Daoy (cell line): ENCODE measurements around the gene FANCM. TPM values are rescaled to one million over a fixed set of nuclear protein-coding genes. Genes with fewer than 3 reads are reported as not detected.
"Not testable (repeated sequence)": the region's sequence is repeated elsewhere in the genome, so short reads cannot be mapped to it uniquely, and the experiment has no call there.

Experiments used
- DNase-seq: peaks from one replicate; pipeline ENCODE4 v3.0.0-alpha.2; 2015; ENCODE audit warnings: low read depth
- total RNA-seq: library from RNA; depleted of rRNA; stranded (reverse); fragments of >200 nt; shearing (Covaris generic); gene quantifications from 2 replicates; pipeline ENCODE4 v1.2.3, GENCODE V29; 2014

FANCM gene
- total RNA-seq, 1 experiment from 2014 or later = 15.9 TPM

DNA sequence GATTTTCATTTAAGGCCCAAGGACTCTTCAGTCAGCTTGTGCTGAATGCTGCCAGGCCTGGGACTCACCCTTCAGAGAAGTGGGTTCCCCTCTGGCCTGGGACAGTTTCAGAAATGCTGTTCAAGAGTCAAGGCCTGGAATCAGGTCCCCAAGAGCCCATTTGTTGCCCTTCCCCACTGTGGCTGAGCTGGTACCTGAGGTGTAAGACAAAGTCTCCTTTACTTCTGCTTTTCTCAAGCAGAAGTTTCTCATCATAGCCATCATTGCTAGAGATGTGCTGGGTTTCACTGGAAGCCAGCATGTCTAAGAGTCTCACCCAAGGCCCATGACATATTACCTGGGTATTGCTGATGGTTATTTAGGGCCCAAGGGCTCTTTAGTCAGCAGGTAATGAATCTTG lies 8.9 kb downstream of the FANCM start:
- DNase-seq = no peak

GRCh38 chr14:45145214-45145613 lies 9.5 kb downstream of the FANCM start:
- DNase-seq = no peak

DNA sequence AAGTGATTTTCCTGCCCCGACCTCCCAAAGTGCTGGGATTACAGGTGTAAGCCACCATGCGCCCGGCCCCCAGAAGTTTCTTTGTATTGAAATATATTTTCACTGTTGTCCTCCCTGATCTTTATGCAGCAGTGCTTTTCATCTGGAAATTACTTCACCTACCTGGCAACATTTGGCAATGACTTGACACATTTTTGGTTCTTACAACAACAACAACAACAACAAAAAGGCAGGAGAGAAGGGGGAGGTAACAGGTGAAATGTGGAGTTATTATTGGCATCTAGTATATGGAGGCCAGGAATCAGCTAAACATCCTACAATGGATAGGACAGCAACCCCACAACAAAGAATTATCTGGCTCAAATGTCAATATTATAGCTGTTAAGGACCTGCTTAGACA lies 13.9 kb downstream of the FANCM start:
- DNase-seq = no peak

- no peak for DNase-seq
Observed at GRCh38 chr14:45150386-45150890, 14.7 kb downstream of the FANCM start.

GRCh38 chr14:45156067-45156466 lies 20.3 kb downstream of the FANCM start:
- no peak for DNase-seq

DNA sequence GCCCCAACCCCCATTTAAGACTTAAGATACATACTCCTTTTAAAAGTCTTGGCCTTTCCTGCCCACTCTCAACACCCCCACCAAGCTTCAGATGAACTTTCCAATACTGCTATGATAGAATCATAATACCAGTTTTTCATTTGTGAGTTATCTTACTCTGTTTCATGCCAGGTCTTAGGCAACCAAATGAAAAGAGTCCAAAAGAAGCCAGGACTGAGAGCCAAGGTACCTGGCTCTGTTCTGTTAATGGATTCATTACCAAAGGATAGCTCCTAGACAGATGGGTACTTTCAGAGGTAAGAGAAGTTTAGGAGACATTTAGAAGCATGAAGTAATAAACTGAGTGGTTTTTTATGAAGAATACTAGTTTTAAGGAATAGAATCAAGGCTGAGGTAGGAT lies 34.2 kb downstream of the FANCM start:
- no peak for DNase-seq

DNA sequence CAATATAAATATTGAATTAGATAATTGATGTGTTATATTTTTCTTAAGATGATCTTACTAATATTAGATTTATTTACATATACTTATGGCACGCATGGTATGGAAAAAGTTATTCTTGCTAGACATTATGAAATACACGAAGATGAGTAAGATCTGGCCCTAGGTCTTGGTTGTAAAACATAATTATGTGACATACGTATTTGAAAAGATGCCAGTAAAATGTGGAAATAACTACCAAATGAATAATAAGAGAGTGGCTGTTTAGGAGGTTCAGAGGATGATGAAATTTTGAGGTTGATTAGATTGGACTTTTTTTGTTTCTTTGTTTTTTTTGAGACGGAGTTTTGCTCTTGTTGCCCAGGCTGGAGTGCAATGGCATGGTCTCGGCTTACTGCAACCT lies 41.3 kb downstream of the FANCM start:
- DNase-seq = no peak

- no peak for DNase-seq
Observed at GRCh38 chr14:45181329-45181728, 45.6 kb downstream of the FANCM start.

GRCh38 chr14:45181806-45182205 lies 46.1 kb downstream of the FANCM start:
- DNase-seq = no peak

- DNase-seq = no peak
Observed at GRCh38 chr14:45185100-45185814, 49.5 kb downstream of the FANCM start.

DNA sequence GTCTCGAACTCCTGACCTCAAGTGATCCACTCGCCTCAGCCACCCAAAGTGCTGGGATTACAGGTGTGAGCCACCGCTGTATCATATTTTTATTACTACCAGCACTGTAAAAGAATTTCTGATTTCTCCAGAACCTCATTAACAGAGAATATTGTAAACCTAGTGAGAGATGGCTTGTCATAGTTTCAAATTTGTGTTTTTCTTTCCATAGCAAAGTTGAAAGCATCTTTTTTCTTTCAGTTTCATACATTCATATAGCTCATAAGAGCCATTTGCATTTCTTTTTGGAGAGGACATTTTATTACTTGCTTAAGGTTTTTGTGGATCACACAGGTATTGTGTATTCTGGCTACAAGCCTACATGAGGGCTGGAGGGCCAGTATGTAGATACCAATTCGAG lies 59.2 kb downstream of the FANCM start:
- DNase-seq = no peak

- peak; percentile 46 for DNase-seq
Observed at GRCh38 chr14:45198551-45198950, 62.8 kb downstream of the FANCM start.

DNA sequence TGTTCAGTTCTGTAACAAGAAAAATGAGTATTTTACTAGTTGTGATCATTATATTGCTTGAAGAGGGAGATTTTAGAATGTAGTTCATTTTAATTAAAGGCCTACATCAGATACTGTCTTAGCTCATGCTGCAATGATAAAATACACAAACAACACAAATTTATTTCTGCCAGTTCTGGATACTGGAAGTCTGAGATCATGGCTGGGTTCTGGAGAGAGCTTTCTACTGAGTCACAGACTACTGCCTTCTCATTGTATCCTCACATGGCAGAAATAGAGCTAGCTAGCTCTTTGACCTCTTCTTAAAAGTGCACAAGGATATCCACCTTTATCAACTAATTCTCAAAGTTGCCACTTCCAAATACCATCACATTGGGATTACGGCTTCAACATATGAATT lies 63.5 kb downstream of the FANCM start:
- DNase-seq = peak; percentile 7

DNA sequence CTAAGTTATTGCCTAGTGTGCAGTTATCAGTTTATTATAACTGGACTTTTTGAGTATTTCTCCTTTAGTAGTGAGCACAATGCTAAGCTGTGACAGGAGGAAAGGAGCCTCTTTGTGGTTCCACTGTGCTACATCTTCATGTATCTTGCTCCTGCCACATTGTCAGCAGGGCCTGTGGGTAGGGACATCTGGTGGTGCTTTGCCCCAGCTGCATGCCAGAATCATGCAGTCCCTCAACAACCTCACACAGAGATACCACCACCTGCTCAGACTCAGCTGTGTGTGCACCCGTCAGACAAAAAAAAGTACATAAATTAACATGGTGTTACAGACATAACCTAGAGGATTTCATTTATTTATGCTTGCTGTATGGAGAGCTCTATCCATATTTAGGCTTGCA lies 66.2 kb downstream of the FANCM start:
- no peak for DNase-seq

GRCh38 chr14:45204241-45204640 lies 68.5 kb downstream of the FANCM start:
- DNase-seq = no peak

- DNase-seq = no peak
Observed at GRCh38 chr14:45210159-45210558, 74.4 kb downstream of the FANCM start.

GRCh38 chr14:45211295-45211694 lies 75.6 kb downstream of the FANCM start:
- no peak for DNase-seq

DNA sequence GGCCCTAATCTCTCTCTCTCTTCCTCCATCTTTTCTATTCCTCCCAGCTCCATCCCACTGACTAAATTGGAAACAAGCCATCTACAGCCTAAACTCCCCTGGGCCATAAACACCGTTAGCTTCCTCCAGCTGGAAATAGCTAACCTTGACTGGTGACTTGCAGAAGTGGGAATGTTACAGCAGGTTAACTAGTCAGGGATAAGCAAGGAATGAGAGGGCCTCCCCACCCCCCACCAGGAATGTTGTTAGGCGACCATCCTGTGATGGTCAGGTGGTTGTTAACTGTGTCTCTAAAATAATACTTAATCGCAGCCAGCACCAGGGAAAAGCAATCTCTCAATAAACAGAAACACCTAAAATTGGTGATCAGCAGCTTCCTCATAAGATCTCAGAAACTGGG lies 76.5 kb downstream of the FANCM start:
- DNase-seq = no peak

DNA sequence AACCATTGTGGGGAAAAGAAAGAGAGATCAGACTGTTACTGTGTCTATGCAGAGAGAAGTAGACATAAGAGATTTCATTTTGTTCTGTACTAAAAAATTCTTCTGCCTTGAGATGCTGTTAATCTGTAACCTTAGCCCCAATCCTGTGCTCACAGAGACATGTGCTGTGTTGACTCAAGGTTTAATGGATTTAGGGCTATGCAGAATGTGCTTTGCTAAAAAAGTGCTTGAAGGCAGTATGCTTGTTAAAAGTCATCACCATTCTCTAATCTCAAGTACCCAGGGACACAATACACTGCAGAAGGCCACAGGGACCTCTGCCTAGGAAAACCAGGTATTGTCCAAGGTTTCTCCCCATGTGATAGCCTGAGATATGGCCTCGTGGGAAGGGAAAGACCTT lies 78.0 kb downstream of the FANCM start:
- not testable (repeated sequence) for DNase-seq

- DNase-seq = not testable (repeated sequence)
Observed at GRCh38 chr14:45214341-45214740, 78.6 kb downstream of the FANCM start.

DNA sequence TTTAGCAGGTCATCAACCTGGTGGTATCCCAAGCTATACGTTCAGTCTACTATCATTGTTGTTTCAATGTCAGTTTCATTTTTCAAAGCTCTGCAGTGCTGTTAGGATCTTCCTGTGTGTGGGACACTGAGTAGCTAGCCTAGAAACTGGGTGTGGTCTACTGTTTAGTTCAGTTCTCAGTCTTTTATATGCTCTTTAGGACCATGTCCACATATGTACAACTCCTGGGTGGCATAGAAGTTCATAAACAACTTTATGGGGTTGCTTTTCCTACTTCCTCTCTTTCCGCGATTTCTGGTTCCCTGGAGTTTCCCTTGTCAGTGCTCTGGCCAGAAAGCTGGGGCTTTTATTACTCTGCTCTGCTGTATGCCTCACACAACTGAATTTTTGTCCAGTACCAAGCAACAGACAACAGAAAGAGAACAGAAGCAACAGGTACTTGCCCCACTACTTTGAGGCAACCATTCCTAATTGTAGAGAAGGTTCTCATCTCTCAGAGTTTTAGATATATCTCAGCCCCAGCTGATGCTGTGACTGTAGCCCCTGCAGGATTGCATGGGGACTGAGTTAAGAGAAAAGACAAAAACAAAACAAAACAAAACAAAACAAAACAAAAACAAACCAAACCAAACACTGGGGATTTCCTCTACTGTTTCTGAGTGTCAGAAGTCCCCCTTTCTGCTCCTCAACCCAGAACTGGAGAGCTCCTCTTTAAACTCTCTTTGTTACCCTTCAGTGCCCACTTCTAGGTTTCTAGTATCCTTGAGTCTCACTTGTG lies 86.9 kb downstream of the FANCM start:
- no peak for DNase-seq

DNA sequence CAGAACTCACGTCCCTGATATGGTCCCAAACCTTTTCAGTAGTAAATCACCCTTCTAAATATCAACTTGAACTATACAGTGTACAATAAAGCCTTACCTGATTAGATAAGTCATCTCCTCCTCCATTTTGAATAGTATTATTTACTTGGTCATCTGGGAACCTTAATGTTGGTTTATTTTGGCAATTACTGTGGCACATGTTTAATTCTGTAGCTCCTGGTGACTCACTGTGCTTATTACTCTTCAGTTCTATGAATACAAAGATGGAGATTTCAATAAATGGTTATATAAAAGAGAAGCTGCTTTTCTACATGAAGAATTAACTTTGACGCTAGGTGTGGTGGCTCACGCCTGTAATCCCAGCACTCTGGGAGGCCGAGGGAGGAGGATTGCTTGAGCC lies 91.8 kb downstream of the FANCM start:
- no peak for DNase-seq

GRCh38 chr14:45238988-45239387 lies 103.3 kb downstream of the FANCM start:
- no peak for DNase-seq
